Kidney (tissue), 14 donors: ENCODE results near the gene PPP6R3. TPM values are rescaled to one million over a fixed set of nuclear protein-coding genes. Genes with fewer than 3 reads are reported as not detected.

Experiments
- DNase-seq, 5 donors: peaks; one replicate each; pipeline ENCODE4 v3.0.0-alpha.2; 2013 to 2020
- FAIRE-seq: peaks from 2 replicates; lab custom pipeline; 2012; peaks lifted over from hg19 to GRCh38; lab: Jason Lieb, UNC
- H3K27ac ChIP-seq, 2 donors: one replicate each; pipeline ENCODE4 v1.7.0; 2013; ENCODE audit warnings: low read depth in 2 of 2, low read length in 2 of 2, inconsistent platforms in 1 of 2
- H3K27me3 ChIP-seq: one replicate; pipeline ENCODE4 v1.7.1; 2013; ENCODE audit warnings: low read length, inconsistent platforms; ENCODE audit not compliant: control insufficient read depth, insufficient read depth
- H3K36me3 ChIP-seq, 3 donors: one replicate each; pipeline versions ENCODE4 v1.7.0 to v1.7.1; 2013; ENCODE audit warnings: low read length in 3 of 3, control low read depth in 1 of 3, inconsistent platforms in 1 of 3; ENCODE audit not compliant: insufficient read depth in 3 of 3, control insufficient read depth in 2 of 3
- H3K4me1 ChIP-seq, 3 donors: one replicate each; pipeline versions ENCODE4 v1.7.0 to v1.7.1; 2013; ENCODE audit warnings: low read length in 3 of 3, inconsistent platforms in 1 of 3, low read depth in 1 of 3; ENCODE audit not compliant: control insufficient read depth in 2 of 3, insufficient read depth in 2 of 3
- H3K4me3 ChIP-seq, 3 donors: one replicate each; pipeline versions ENCODE4 v1.7.0 to v1.8.1; 2013; ENCODE audit warnings: low read length in 3 of 3, control low read depth in 1 of 3, inconsistent platforms in 1 of 3
- H3K9ac ChIP-seq, 3 donors: one replicate each; pipeline versions ENCODE4 v1.7.0 to v1.7.1; 2013; ENCODE audit warnings: low read length in 3 of 3, control low read depth in 1 of 3, inconsistent platforms in 1 of 3
- H3K9me3 ChIP-seq, 3 donors: one replicate each; pipeline versions ENCODE4 v1.7.0 to v1.7.1; 2013; ENCODE audit warnings: low read length in 3 of 3, control low read depth in 1 of 3, inconsistent platforms in 1 of 3; ENCODE audit not compliant: control insufficient read depth in 2 of 3, insufficient read depth in 1 of 3
- CTCF ChIP-seq: IDR thresholded peaks from 3 replicates; pipeline ENCODE4 v1.5.1; 2012; ENCODE audit warnings: mild to moderate bottlenecking, moderate library complexity, borderline replicate concordance; ENCODE audit not compliant: insufficient read depth; ENCODE audit errors: extremely low read depth
- intact Hi-C: fragments of 100-400 bp; cut with DNase I; formaldehyde crosslinking; loops from one replicate; pipeline ENCODE4 v1.11.1; 2022
- polyA plus RNA-seq: library from polyadenylated mRNA; stranded (reverse); fragments of 350-450 nt; fragmentation: Illumina TruSeq; extraction: RNeasy Lipid Tissue Mini Kit (QIAGEN cat#74804); gene quantifications from one replicate; pipeline ENCODE4 v1.2.3, GENCODE V29; 2014; ENCODE audit warnings: low read depth, low replicate concordance; ENCODE audit not compliant: insufficient read depth
- total RNA-seq: library from RNA; stranded (reverse); fragmentation: NEBNext Ultra II Directional; extraction: Animal tissue kit (Norgen Biotek cat#: 25700); gene quantifications from one replicate; pipeline ENCODE4 v1.2.1, GENCODE V29; 2021
- donor health status: control.
- donor health status: control.
- donor health status: control.
- donor health status: control.
- donor health status: control.
- donor health status: DM: yes; HTN: yes; CAD: no.
- donor health status: Normal renal cell carcinoma (clear cell type).

Gene PPP6R3
- total and polyA plus RNA-seq, 2 donors from 2014 or later = 30.3 to 108 TPM

- Histone ChIP-seq H3K9ac (no peak overlapping the region), H3K36me3 (no peaks in the 10 kb centered on the region), H3K27me3 (no peaks in the 10 kb centered on the region), H3K27ac (no peak overlapping the region), H3K9me3 (peaks cover 0 to 3% (median 0%) of the 10 kb centered on the region in 3 donors), H3K4me1 (no peaks in the 10 kb centered on the region), H3K4me3 (no peak overlapping the region)
- FAIRE-seq = no peak
- peak; percentile 27 to 58 (median 34) for DNase-seq
- intact Hi-C loops = no loop called here
- TF ChIP-seq CTCF = no peak
These were observed 201.4 kb downstream of the PPP6R3 start for GRCh38 chr11:68661697-68662603.

GRCh38 chr11:68663482-68664010 is 203.0 kb downstream of the PPP6R3 start:
- DNase-seq = peak in 1 of 5 donors; percentile 59
- no peak for FAIRE-seq
- Histone ChIP-seq H3K9ac (no peak overlapping the region), H3K27me3 (no peaks in the 10 kb centered on the region), H3K9me3 (peaks cover 0 to 3% (median 0%) of the 10 kb centered on the region in 3 donors), H3K36me3 (no peaks in the 10 kb centered on the region), H3K27ac (no peak overlapping the region), H3K4me1 (no peaks in the 10 kb centered on the region), H3K4me3 (no peak overlapping the region)
- intact Hi-C loops = no loop called here
- TF ChIP-seq CTCF = no peak

GRCh38 chr11:68664141-68664540 is 203.6 kb downstream of the PPP6R3 start:
- DNase-seq (no peak), FAIRE-seq (no peak)
- TF ChIP-seq CTCF = no peak
- no peak overlapping the region for H3K4me3 ChIP-seq
- no peaks in the 10 kb centered on the region for H3K36me3 ChIP-seq
- no peaks in the 10 kb centered on the region for H3K27me3 ChIP-seq
- no peaks in the 10 kb centered on the region for H3K4me1 ChIP-seq
- H3K9me3 ChIP-seq = peaks cover 0 to 3% (median 0%) of the 10 kb centered on the region in 3 donors
- intact Hi-C loops = no loop called here
- H3K27ac ChIP-seq = no peak overlapping the region
- no peak overlapping the region for H3K9ac ChIP-seq
